ENCODE measurements around the gene PCNA.

Gene PCNA

DNA sequence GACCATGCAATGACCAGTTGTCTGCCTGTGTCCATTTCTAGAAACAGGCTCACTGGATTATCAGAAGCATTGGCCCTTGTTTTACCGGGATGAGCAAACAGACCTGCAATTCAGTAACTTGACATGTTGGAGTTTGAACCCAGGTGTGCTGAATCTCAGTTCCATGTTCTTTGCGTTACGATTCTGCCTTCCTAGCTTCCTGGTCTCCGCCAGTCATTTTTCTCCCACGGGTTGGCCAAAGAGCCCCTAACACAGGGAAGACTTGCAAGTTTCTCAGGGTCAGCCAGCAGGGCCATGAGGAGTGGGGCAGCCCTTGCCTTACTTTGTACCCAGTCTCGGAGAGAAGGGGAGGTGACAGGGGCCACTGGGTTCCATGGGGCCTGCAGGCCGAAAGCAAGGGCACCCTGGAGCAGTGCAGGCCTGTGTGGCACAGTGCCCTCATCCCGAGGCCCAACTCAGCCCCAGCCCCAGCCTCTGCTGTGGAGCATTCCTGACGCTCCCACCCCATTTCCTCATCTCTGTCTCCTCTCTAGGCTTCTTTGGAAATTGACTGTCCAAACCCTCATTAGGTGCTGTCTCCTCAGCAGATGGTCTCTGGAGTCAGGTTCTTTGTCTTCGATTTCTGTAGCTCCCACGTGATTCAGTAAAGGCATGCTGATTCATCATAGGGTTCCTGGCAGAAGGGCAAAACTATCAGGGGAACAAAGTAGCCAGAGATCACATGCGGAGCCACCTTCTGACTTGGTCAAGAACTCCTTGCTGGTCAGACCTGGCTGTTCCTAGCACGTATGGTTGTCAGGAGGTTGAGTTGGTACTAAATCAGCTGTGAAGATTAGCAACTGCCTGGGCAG is 30.7 kb upstream of the PCNA start:
- H3K4me3 ChIP-seq (ENCODE audit: low read depth, low read length): no peak overlapping the region
- no peak for DNase-seq (ENCODE audit: low read depth)
- TF ChIP-seq, protein P1, sequence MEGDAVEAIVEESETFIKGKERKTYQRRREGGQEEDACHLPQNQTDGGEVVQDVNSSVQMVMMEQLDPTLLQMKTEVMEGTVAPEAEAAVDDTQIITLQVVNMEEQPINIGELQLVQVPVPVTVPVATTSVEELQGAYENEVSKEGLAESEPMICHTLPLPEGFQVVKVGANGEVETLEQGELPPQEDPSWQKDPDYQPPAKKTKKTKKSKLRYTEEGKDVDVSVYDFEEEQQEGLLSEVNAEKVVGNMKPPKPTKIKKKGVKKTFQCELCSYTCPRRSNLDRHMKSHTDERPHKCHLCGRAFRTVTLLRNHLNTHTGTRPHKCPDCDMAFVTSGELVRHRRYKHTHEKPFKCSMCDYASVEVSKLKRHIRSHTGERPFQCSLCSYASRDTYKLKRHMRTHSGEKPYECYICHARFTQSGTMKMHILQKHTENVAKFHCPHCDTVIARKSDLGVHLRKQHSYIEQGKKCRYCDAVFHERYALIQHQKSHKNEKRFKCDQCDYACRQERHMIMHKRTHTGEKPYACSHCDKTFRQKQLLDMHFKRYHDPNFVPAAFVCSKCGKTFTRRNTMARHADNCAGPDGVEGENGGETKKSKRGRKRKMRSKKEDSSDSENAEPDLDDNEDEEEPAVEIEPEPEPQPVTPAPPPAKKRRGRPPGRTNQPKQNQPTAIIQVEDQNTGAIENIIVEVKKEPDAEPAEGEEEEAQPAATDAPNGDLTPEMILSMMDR (IDR thresholded peaks at IDR 0.05; ENCODE audit: low read depth, low read length): no peak
- TF ChIP-seq MAX (IDR thresholded peaks at IDR 0.05; ENCODE audit: low read depth, low read length) (no peak), MYC (IDR thresholded peaks at IDR 0.05; ENCODE audit: low read depth, low read length) (no peak), POLR2A (IDR thresholded peaks at IDR 0.05; ENCODE audit: extremely low read depth, insufficient read length) (no peak)

DNA sequence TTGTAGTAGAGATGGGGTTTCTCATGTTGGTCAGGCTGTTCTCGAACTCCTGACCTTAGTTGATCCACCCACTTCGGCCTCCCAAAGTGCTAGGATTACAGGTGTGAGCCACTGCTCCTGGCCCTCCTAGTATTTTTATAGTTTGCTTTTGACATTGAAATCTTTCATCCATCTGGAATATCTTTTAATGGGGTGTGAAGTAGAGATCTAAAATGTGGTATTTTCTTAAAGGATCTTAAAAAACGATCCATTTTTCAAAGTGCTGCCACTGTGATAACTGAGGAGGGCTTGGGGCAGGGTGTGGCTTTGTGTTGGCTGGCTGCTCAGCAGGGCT is 30.1 kb upstream of the PCNA start:
- H3K4me3 ChIP-seq (ENCODE audit: low read depth, low read length): no peak overlapping the region
- TF ChIP-seq POLR2A (IDR thresholded peaks at IDR 0.05; ENCODE audit: extremely low read depth, insufficient read length) (no peak), MYC (IDR thresholded peaks at IDR 0.05; ENCODE audit: low read depth, low read length) (no peak), MAX (IDR thresholded peaks at IDR 0.05; ENCODE audit: low read depth, low read length) (no peak)
- TF ChIP-seq, protein P1 (IDR thresholded peaks at IDR 0.05; ENCODE audit: low read depth, low read length): no peak
- DNase-seq (ENCODE audit: low read depth): no peak

GRCh38 chr20:5148581-5148980 is 28.8 kb upstream of the PCNA start:
- DNase-seq (ENCODE audit: low read depth): no peak
- H3K4me3 ChIP-seq (ENCODE audit: low read depth, low read length): no peak overlapping the region
- TF ChIP-seq POLR2A (IDR thresholded peaks at IDR 0.05; ENCODE audit: extremely low read depth, insufficient read length) (no peak), MYC (IDR thresholded peaks at IDR 0.05; ENCODE audit: low read depth, low read length) (no peak), MAX (IDR thresholded peaks at IDR 0.05; ENCODE audit: low read depth, low read length) (no peak)
- TF ChIP-seq, protein P1 (IDR thresholded peaks at IDR 0.05; ENCODE audit: low read depth, low read length): no peak

- no peak for TF ChIP-seq POLR2A (IDR thresholded peaks at IDR 0.05; ENCODE audit: extremely low read depth, insufficient read length)
- no peak for TF ChIP-seq MAX (IDR thresholded peaks at IDR 0.05; ENCODE audit: low read depth, low read length)
- TF ChIP-seq MYC (IDR thresholded peaks at IDR 0.05; ENCODE audit: low read depth, low read length): no peak
- H3K4me3 ChIP-seq (ENCODE audit: low read depth, low read length): no peak overlapping the region
- peak; percentile 26 for DNase-seq (ENCODE audit: low read depth)
Measured at GRCh38 chr20:5146871-5147592, 27.3 kb upstream of the PCNA start.

GRCh38 chr20:5146099-5146668 is 26.4 kb upstream of the PCNA start:
- no peak overlapping the region for H3K4me3 ChIP-seq (ENCODE audit: low read depth, low read length)
- no peak for DNase-seq (ENCODE audit: low read depth)
- TF ChIP-seq, protein P1 (IDR thresholded peaks at IDR 0.05; ENCODE audit: low read depth, low read length): no peak

Measured in NB4 (cell line).